Memory B cell (primary cell): ENCODE measurements around the gene DDIT3.
A peak's percentile ranks its signal among the peaks of the same experiment; 100 is the strongest.
"Not testable (repeated sequence)": the region's sequence is repeated elsewhere in the genome, so short reads cannot be mapped to it uniquely, and the experiment has no call there.

Experiments
- ATAC-seq: fragments of 150-1000 bp; cut with Tn5 transposase; 2 replicates; pipeline ENCODE4 v1.10.0; 2021; ENCODE audit warnings: low read depth, mild to moderate bottlenecking, moderate library complexity
- DNase-seq, 2 donors: peaks; one replicate each; pipeline ENCODE4 v3.0.0; 2022; ENCODE audit warnings: low spot score in 2 of 2
- H3K27ac Mint-ChIP-seq: one replicate; pipeline ENCODE4 v1.8.0; 2022; ENCODE audit warnings: mild to moderate bottlenecking, moderate library complexity, mixed read lengths
- H3K27me3 Mint-ChIP-seq: one replicate; pipeline ENCODE4 v1.8.0; 2022; ENCODE audit warnings: mixed read lengths
- H3K36me3 Mint-ChIP-seq: one replicate; pipeline ENCODE4 v1.8.0; 2022; ENCODE audit warnings: mild to moderate bottlenecking, mixed read lengths
- H3K4me1 Mint-ChIP-seq: one replicate; pipeline ENCODE4 v1.8.0; 2022; ENCODE audit warnings: mixed read lengths
- H3K4me3 Mint-ChIP-seq: one replicate; pipeline ENCODE4 v1.8.0; 2022; ENCODE audit warnings: mild to moderate bottlenecking, moderate library complexity, mixed read lengths
- H3K9me3 Mint-ChIP-seq: one replicate; pipeline ENCODE4 v1.8.0; 2022; ENCODE audit warnings: mixed read lengths

DDIT3 gene

GRCh38 chr12:57525615-57526383 lies 5.5 kb upstream of the DDIT3 start:
- no peaks in the 10 kb centered on the region for H3K27me3 Mint-ChIP-seq
- no peak overlapping the region for H3K4me3 Mint-ChIP-seq
- ATAC-seq: no peak

GRCh38 chr12:57524814-57525614 lies 4.7 kb upstream of the DDIT3 start:
- Mint-ChIP-seq H3K9me3 (no peaks in the 10 kb centered on the region), H3K36me3 (peaks cover 6% of the 10 kb centered on the region), H3K4me1 (peaks cover 32% of the 10 kb centered on the region), H3K27me3 (no peaks in the 10 kb centered on the region), H3K27ac (peak overlapping the region; percentile 91), H3K4me3 (no peak overlapping the region)
- no peak for DNase-seq
- no peak for ATAC-seq

More at GRCh38 chr12:57525615-57526383, 5.5 kb upstream of the DDIT3 start:
- no peak for DNase-seq
- peaks cover 8% of the 10 kb centered on the region for H3K36me3 Mint-ChIP-seq
- H3K27ac Mint-ChIP-seq: no peak overlapping the region
- peaks cover 32% of the 10 kb centered on the region for H3K4me1 Mint-ChIP-seq
- no peaks in the 10 kb centered on the region for H3K9me3 Mint-ChIP-seq

GRCh38 chr12:57523706-57524614 lies 3.6 kb upstream of the DDIT3 start:
- peaks cover 36% of the 10 kb centered on the region for H3K4me1 Mint-ChIP-seq
- H3K27ac Mint-ChIP-seq: peak overlapping the region; percentile 91
- H3K9me3 Mint-ChIP-seq: no peaks in the 10 kb centered on the region
- DNase-seq (peak in 1 of 2 donors; percentile 26), ATAC-seq (no peak)
- no peaks in the 10 kb centered on the region for H3K27me3 Mint-ChIP-seq
- H3K4me3 Mint-ChIP-seq: peak overlapping the region; percentile 91
- H3K36me3 Mint-ChIP-seq: peaks cover 4% of the 10 kb centered on the region

- Mint-ChIP-seq H3K4me3 (peak overlapping the region; percentile 91), H3K27ac (peak overlapping the region; percentile 99), H3K36me3 (peaks cover 8% of the 10 kb centered on the region), H3K9me3 (no peaks in the 10 kb centered on the region), H3K27me3 (no peaks in the 10 kb centered on the region), H3K4me1 (peaks cover 43% of the 10 kb centered on the region)
- no peak for DNase-seq
- ATAC-seq: no peak
These were observed 2.8 kb upstream of the DDIT3 start for GRCh38 chr12:57522887-57523705.

- H3K27me3 Mint-ChIP-seq: no peaks in the 10 kb centered on the region
- peak; percentile 29 for ATAC-seq
- peak; percentile 89 to 91 for DNase-seq
- no peaks in the 10 kb centered on the region for H3K9me3 Mint-ChIP-seq
- peaks cover 48% of the 10 kb centered on the region for H3K4me1 Mint-ChIP-seq
- peak within 1 kb of the TSS; percentile 97 for H3K4me3 Mint-ChIP-seq
- peaks cover 11% of the 10 kb centered on the region for H3K36me3 Mint-ChIP-seq
- peak within 1 kb of the TSS; percentile 99 for H3K27ac Mint-ChIP-seq
These were observed 1.9 kb upstream of the DDIT3 start, which contains the start of gene MBD6 for GRCh38 chr12:57522011-57522886. Gene MBD6, plus strand, starts transcription at chr12:57522824. Its CDS starts 1,480 bp downstream, at chr12:57524304.

GRCh38 chr12:57521525-57522010 lies 1.3 kb upstream of the DDIT3 start:
- peaks cover 16% of the 10 kb centered on the region for H3K36me3 Mint-ChIP-seq
- no peaks in the 10 kb centered on the region for H3K27me3 Mint-ChIP-seq
- peak overlapping the region; percentile 99 for H3K27ac Mint-ChIP-seq
- peak overlapping the region; percentile 97 for H3K4me3 Mint-ChIP-seq
- no peaks in the 10 kb centered on the region for H3K9me3 Mint-ChIP-seq
- H3K4me1 Mint-ChIP-seq: peaks cover 46% of the 10 kb centered on the region
- ATAC-seq (no peak), DNase-seq (peak in 1 of 2 donors; percentile 40)

GRCh38 chr12:57519796-57520052 lies 590 bp downstream of the DDIT3 start:
- Mint-ChIP-seq H3K4me3 (peak overlapping the region; percentile 97), H3K27me3 (no peaks in the 10 kb centered on the region), H3K27ac (peak overlapping the region; percentile 99), H3K36me3 (peaks cover 24% of the 10 kb centered on the region), H3K4me1 (peaks cover 39% of the 10 kb centered on the region), H3K9me3 (no peaks in the 10 kb centered on the region)
- ATAC-seq (no peak), DNase-seq (peak in 1 of 2 donors; percentile 29)

GRCh38 chr12:57518920-57519795 lies 1.2 kb downstream of the DDIT3 start:
- peak overlapping the region; percentile 97 for H3K4me3 Mint-ChIP-seq
- H3K27me3 Mint-ChIP-seq: no peaks in the 10 kb centered on the region
- peak overlapping the region; percentile 99 for H3K27ac Mint-ChIP-seq
- peak in 1 of 2 donors; percentile 29 for DNase-seq
- no peaks in the 10 kb centered on the region for H3K9me3 Mint-ChIP-seq
- H3K4me1 Mint-ChIP-seq: peaks cover 35% of the 10 kb centered on the region
- ATAC-seq: no peak
- peaks cover 24% of the 10 kb centered on the region for H3K36me3 Mint-ChIP-seq

- peak overlapping the region; percentile 83 for H3K27ac Mint-ChIP-seq
- H3K27me3 Mint-ChIP-seq: no peaks in the 10 kb centered on the region
- no peak for DNase-seq
- no peaks in the 10 kb centered on the region for H3K9me3 Mint-ChIP-seq
- peaks cover 28% of the 10 kb centered on the region for H3K4me1 Mint-ChIP-seq
- no peak for ATAC-seq
- peaks cover 26% of the 10 kb centered on the region for H3K36me3 Mint-ChIP-seq
- H3K4me3 Mint-ChIP-seq: peak overlapping the region; percentile 97
These were observed 2.0 kb downstream of the DDIT3 start for GRCh38 chr12:57518176-57518919.

GRCh38 chr12:57517718-57518117 lies 2.6 kb downstream of the DDIT3 start:
- ATAC-seq, H3K9me3 Mint-ChIP-seq: not testable (repeated sequence)

GRCh38 chr12:57517187-57517586 lies 3.1 kb downstream of the DDIT3 start:
- Mint-ChIP-seq H3K9me3 (no peaks in the 10 kb centered on the region), H3K27ac (peak overlapping the region; percentile 83), H3K27me3 (no peaks in the 10 kb centered on the region), H3K4me3 (no peak overlapping the region), H3K36me3 (peaks cover 37% of the 10 kb centered on the region), H3K4me1 (peaks cover 25% of the 10 kb centered on the region)
- DNase-seq (no peak), ATAC-seq (no peak)

More at GRCh38 chr12:57517718-57518117, 2.6 kb downstream of the DDIT3 start:
- DNase-seq, H3K4me3 Mint-ChIP-seq, H3K27me3 Mint-ChIP-seq: not testable (repeated sequence)
- peaks cover 33% of the 10 kb centered on the region for H3K36me3 Mint-ChIP-seq
- peaks cover 25% of the 10 kb centered on the region for H3K4me1 Mint-ChIP-seq
- peak overlapping the region; percentile 83 for H3K27ac Mint-ChIP-seq
